DMS53 (cell line): Measurements from ENCODE around the gene SHISA7.
"Not testable (repeated sequence)": the region's sequence is repeated elsewhere in the genome, so short reads cannot be mapped to it uniquely, and the experiment has no call there.

Experiments used
- DNase-seq: peaks from one replicate; lab custom pipeline; 2025; lab: John Stamatoyannopoulos, UW

SHISA7 gene

DNA sequence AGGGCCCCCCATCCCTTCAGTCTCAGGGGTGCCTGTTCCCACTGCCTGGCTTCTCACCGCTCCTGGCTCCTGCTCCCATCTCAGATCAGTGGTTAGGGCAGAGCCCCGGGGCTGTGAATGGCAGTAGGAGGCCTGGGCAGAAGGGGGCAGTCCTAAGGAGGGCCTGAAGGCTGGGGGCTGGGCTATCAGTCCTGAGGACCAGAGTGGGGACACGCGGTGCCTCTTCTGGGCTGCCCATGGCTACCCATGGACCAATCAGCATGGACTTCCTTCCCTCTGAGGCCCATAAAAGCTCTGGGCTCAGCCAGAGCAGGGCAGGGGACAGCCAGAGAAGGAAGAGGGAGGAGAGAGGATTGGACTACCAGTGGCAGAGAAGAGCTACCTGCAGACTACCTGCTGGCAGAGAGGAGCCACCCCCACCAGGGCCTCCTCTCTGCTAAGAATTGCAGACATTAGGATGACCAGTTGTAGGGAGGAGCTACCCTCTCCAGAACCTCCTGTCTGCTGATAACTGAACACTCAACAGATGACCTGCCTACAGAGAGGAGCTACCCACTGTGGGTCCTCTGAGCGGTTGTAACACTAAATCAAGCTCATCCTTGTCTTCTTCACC lies 23.4 kb downstream of the SHISA7 start:
- DNase-seq: no peak

DNA sequence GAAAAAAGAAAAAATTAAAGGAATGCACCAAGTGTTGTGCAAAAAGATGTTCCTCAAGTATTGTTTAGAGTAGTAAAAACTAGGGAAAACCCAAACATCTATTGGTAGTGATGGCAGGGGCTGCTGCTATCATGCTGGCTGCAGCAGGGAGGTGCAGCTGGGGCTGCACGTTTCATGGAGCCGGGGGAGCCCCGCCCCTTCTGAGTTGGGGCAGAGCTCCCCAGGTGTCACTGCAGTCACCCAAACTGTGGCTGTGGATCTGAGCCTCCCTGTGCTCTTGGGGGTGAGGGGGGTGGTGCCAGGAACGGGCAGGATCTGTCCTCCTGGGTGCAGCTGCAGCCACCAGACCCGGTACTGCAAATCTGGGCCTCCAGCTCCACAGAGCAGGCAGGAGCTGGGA lies 24.0 kb downstream of the SHISA7 start:
- DNase-seq: no peak

DNA sequence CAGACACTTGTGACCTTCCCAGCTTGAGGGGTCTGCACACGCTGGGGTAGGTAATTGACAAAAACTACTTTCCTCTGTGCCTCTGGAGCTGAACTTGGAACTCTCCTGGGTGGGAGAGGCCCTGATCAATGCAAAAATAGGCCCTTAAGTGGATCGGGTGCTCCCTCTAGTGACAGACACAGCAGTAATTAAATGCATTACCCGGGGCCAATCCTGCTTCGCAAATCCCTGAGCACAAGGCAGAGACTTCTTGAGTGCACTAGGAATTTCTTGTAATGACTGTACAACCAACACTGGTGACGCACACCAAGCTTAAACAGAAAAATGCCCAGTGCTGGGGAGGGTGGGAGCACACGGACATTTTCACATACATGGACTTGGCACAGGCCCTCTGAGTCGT lies 24.9 kb downstream of the SHISA7 start:
- peak; percentile 82 for DNase-seq

GRCh38 chr19:55410168-55410567 lies 32.9 kb downstream of the SHISA7 start:
- DNase-seq: no peak

DNA sequence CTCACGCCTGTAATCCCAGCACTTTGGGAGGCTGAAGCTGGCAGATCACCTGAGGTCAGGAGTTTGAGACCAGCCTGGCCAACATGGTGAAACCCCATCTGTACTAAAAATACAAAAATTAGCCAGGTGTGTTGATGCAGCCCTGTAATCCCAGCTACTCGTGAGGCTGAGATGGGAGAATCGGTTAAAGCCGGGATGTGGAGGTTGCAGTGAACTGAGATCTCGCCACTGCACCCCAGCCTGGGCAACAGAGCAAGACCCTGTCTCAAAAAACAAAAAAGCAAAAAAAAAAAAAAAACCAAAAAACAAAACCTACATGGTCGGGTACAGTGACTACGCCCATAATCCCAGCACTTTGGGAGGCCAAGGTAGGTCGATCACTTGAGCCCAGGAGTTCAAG lies 33.9 kb downstream of the SHISA7 start:
- DNase-seq: not testable (repeated sequence)

DNA sequence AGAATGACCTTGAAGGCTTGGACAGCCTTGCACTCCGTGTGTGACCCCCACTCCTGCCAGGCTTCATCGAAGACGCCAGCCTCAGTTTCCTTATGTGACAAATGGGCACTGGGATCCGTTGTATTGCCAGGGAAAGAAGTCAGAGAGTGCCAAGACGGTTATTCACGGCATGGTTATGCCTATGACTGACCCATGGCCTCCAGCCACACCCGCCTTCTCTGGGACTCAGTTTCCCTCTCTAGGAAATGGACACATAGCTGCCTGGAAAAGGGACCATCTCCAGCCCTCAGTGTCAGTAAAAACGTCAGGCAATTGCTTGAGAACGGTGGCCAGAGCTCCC lies 34.6 kb downstream of the SHISA7 start:
- no peak for DNase-seq

GRCh38 chr19:55407800-55408532 lies 35.1 kb downstream of the SHISA7 start:
- DNase-seq: peak; percentile 99

DNA sequence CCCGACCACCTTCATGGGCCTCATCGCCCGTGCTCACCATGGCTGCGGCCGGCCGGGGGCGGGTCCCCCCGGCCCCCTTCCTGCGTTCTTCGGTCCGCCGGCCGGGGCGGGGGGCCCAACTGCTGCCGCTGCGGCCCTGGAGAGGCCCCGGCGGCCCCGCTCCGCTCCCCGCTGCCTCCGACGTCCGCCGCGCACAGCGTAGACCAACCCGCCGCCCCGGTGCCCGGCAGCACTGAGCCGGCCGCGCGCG lies 35.6 kb downstream of the SHISA7 start, which contains the start of gene UBE2S:
Gene UBE2S, minus strand, starts transcription at position 239 of the 250 bp plus-strand sequence. Its CDS starts 199 bp downstream, at position 40.
- not testable (repeated sequence) for DNase-seq

- peak; percentile 60 for DNase-seq
Observed at GRCh38 chr19:55406826-55407549, 36.1 kb downstream of the SHISA7 start.

DNA sequence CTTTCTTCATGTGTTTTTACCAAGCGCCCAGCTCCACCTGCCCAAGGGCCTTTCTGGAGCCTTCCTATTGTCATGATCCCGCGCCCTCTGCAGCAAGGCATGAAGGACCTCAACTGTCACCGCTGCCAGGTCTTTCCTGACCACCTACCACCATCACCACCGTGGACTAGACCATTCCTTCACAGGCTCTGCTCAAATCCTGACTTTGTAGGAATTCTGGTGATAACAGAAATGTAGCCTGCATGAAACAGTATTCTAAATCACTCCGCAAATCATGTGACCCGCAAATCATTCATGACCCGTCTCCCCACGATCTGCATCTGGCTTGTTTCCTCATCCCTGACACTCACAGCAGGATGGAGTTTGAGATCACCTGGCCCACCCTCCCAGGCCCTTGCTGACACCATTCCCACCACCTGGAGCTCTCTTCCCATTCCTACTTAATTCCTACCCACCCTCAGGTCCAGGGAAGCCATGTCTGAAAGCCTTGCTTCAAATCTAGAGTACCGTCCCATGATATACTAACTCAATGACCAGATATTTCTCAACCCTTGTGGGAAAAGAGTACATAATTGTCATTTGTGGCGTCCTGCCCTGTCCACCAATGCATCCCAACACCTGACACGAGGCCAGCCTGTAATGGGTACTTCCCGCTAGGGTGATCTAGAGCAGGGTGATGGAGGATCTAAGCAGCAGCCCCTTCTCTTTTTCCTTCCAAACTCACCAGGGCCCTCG lies 36.8 kb downstream of the SHISA7 start:
- no peak for DNase-seq

DNA sequence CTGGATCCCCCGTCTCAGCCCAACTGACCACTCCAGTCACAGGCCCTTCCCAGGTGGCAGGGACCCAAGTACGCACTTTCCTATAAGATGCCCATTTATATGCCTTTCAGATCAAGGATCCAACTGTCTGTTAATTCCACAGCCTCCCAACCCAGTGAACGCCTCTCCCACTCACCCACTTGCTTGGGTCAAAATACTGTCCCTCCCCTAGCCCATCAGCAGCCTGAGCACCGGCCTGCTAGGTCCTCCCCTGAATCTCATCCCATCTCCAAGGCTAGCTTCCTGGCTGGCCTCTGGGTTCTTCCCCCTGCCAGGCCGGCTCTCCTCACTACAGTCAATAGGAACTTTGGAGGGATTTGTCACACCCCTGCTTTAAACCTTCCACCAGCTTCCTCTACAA lies 37.5 kb downstream of the SHISA7 start:
- no peak for DNase-seq

GRCh38 chr19:55402509-55402908 lies 40.6 kb downstream of the SHISA7 start:
- no peak for DNase-seq

DNA sequence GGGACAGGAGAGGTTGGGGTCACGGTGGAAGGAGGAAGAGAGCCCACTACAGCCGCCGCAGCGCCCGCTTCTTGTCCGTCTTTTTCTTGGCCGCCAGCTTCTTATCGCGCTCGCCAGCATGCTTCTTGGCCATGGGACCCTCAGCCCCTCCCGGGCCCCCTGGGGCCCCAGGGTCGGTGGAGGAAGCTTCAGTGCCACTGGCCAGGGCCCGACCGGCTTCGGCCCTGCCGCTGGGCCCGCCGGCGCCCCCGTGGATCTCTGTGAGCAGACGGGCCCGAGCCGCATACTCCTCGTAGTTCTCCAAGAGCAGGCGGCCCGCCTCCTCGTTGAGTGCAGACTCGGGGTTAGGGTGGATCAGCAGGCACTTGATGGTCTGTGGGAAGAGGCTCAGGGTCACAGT lies 41.7 kb downstream of the SHISA7 start:
- DNase-seq: not testable (repeated sequence)

GRCh38 chr19:55400281-55401087 lies 42.6 kb downstream of the SHISA7 start:
- DNase-seq: no peak

DNA sequence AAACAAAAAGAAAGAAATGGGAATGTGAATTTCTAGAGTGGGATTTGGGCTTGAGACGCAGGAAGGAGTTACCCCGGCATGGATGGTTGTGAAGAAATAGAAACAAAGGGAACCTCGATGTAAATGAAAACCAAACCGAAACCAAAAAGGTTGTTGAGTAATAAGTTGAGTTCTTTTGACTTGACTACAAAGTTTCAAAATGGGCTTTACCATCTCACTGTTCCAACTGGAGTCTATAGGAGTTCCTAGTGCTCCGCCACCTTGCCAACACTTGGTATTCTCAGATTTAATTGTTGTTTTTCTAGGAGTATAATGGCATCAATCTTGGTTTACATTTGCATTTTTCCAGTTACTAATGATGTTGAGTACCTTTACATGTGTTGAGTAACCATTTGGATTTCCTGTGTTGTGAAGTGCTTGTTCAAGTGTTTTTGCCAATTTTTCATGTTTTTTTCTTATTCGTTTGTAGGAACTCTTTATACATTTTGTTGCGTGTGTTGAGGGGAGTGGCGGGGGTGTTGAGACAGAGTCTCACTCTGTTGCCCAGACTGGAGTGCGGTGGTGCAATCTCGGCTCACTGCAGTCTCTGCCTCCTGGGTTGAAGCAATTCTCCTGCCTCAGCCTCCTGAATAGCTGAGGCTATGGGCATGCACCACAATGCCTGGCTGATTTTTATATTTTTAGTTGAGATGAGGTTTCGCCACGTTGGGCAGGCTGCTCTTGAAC lies 44.7 kb downstream of the SHISA7 start:
- DNase-seq: no peak

GRCh38 chr19:55392820-55393761 lies 50.0 kb downstream of the SHISA7 start:
- no peak for DNase-seq

DNA sequence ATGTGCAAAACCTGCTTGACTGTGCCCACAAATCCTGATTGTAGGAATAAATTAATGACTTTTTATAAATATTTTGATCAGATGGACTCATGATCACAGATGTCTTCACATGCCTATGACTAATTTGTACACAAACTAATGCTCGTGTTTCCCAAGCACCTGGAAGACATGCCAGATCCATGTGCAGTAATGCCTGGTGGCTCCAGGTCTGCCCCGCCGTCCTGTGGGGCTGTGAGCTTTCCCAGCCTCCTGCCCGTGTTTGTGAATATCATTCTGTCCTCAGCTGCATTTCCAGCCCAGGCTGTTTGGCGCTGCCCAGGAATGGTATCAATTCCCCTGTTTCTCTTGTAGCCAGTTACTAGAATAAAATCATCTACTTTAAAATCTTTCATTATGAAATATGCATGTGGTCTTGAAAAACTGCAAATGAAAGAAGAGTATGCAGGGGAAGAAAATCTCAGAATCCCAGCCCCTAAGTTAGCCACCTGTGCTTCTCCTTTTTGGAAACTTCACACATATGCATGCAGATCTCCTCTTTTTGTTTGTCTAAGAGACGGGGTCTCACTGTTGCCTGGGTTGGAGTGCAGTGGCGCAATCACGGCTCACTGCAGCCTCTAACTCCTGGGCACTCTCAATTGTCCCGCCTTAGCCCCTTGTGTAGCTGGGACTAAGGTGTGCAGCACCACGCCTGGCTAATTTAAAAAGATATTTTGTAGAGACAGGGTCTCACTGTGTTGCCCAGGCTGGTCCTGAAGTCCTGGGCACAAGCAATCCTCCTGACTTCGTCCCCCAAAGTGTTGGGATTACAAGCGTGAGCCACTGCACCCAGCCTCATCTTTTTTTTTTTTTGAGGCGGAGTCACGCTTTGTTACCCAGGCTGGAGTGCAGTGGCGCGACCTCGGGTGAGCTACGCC lies 51.1 kb downstream of the SHISA7 start:
- peak; percentile 59 for DNase-seq

GRCh38 chr19:55391191-55391670 lies 51.9 kb downstream of the SHISA7 start:
- DNase-seq: peak; percentile 50

DNA sequence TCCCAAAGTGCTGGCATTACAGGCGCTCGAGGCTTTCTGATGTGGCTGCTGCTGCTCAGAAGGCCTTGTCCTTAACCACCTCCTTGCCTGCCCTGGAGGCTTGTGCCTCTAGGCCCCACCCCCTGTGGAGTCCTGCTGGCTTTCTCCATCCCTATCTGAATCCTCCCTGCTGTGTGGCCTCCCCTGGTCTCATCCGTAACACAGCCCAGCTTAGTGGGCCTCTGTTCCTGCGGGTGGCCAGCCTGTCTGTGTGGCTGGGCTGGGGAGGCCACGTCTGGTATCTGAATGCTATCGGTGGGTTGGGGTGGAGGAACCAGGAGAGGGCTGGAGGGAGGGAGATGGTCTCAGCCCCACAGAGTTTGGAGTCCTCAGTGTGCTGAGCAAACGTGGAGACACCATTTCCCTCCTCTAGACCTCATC lies 52.6 kb downstream of the SHISA7 start:
- DNase-seq: peak; percentile 43
